Common myeloid progenitor, CD34-positive (primary cell): ENCODE measurements around the gene ELAC2.

Experiments
- CTCF ChIA-PET: fragments of 350-600 bp; sonication (Branson Sonifier 250); formaldehyde crosslinking; loops from one replicate; lab custom pipeline; 2021; ENCODE audit warnings: antibody characterized with exemption; lab: Charles Lee
- POLR2A ChIA-PET: fragments of 350-600 bp; sonication (Branson Sonifier 250); formaldehyde crosslinking; loops from one replicate; lab custom pipeline; 2021; ENCODE audit warnings: antibody characterized with exemption; lab: Charles Lee
- DNase-seq, 3 donors: peaks; one replicate each; pipeline versions ENCODE4 v3.0.0 to v3.0.0-alpha.2; 2013
- H3K27ac ChIP-seq, 2 experiments: 1 replicate in 1 of 2; 2 replicates in 1 of 2; pipeline ENCODE4 v1.7.0; 2013; ENCODE audit warnings: inconsistent platforms in 2 of 2, low read length in 2 of 2, mild to moderate bottlenecking in 2 of 2, low read depth in 1 of 2, moderate library complexity in 1 of 2; ENCODE audit not compliant: severe bottlenecking in 2 of 2, insufficient read depth in 1 of 2, poor library complexity in 1 of 2
- H3K27me3 ChIP-seq, 5 experiments: replicated peaks in 2 of 5; 1 replicate in 3 of 5; 2 replicates in 2 of 5; pipeline versions ENCODE4 v1.6.1 to v1.7.0; 2013; ENCODE audit warnings: low read length in 4 of 5, mild to moderate bottlenecking in 2 of 5, moderate library complexity in 2 of 5, inconsistent platforms in 1 of 5; ENCODE audit not compliant: insufficient read depth in 5 of 5, control insufficient read depth in 4 of 5
- H3K36me3 ChIP-seq, 4 experiments: 1 replicate in 2 of 4; 2 replicates in 2 of 4; pipeline versions ENCODE4 v1.6.1 to v1.7.0; 2013; ENCODE audit warnings: low read length in 3 of 4, control low read depth in 1 of 4, mild to moderate bottlenecking in 1 of 4; ENCODE audit not compliant: control insufficient read depth in 4 of 4, insufficient read depth in 4 of 4
- H3K4me1 ChIP-seq, 4 experiments: 1 replicate in 3 of 4; 2 replicates in 1 of 4; pipeline versions ENCODE4 v1.6.1 to v1.7.1; 2013; ENCODE audit warnings: low read length in 3 of 4, mild to moderate bottlenecking in 3 of 4, control low read depth in 1 of 4, inconsistent platforms in 1 of 4, moderate library complexity in 1 of 4; ENCODE audit not compliant: control insufficient read depth in 4 of 4, insufficient read depth in 4 of 4; ENCODE audit errors: control extremely low read depth in 1 of 4
- H3K4me3 ChIP-seq, 7 experiments: 1 replicate in 4 of 7; 2 replicates in 3 of 7; pipeline versions ENCODE4 v1.5.1 to v1.7.0; 2013; ENCODE audit warnings: mild to moderate bottlenecking in 7 of 7, low read length in 6 of 7, moderate library complexity in 6 of 7, inconsistent platforms in 2 of 7, low read depth in 2 of 7, control low read depth in 1 of 7; ENCODE audit not compliant: insufficient read depth in 4 of 7, control insufficient read depth in 1 of 7; ENCODE audit errors: extremely low read depth in 1 of 7
- H3K9me3 ChIP-seq, 5 experiments: 1 replicate in 4 of 5; 2 replicates in 1 of 5; pipeline versions ENCODE4 v1.6.1 to v1.7.1; 2013; ENCODE audit warnings: low read length in 4 of 5, mild to moderate bottlenecking in 2 of 5, inconsistent platforms in 1 of 5, low read depth in 1 of 5, moderate library complexity in 1 of 5; ENCODE audit not compliant: control insufficient read depth in 4 of 5, insufficient read depth in 2 of 5; ENCODE audit errors: control extremely low read depth in 1 of 5
- WGBS: methylation state at CpG from one replicate; pipeline ENCODE4 v1.1.5; 2013; ENCODE audit not compliant: insufficient coverage; 5-methylcytosine and 5-hydroxymethylcytosine counted together

Gene ELAC2

GRCh38 chr17:13005530-13005929, 12.3 kb downstream of the ELAC2 start:
- H3K36me3 ChIP-seq = peaks cover 25 to 88% (median 67%) of the 10 kb centered on the region in 4 experiments
- DNase-seq = no peak
- H3K4me3 ChIP-seq = no peak overlapping the region
- H3K9me3 ChIP-seq = no peaks in the 10 kb centered on the region
- H3K27me3 ChIP-seq = no peaks in the 10 kb centered on the region
- ChIA-PET CTCF (interaction anchor here (1.2 to 4.0 kb wide), 3 partner anchors 12 to 750 kb away, joined by 5 to 23 read pairs (median 5); partner anchors contain the start of gene ELAC2), POLR2A (no interaction called here)
- H3K27ac ChIP-seq = no peak overlapping the region
- WGBS = 93% methylated on average over 6 of the region's 6 CpGs
- no peaks in the 10 kb centered on the region for H3K4me1 ChIP-seq

GRCh38 chr17:13004336-13004735, 13.5 kb downstream of the ELAC2 start:
- Histone ChIP-seq H3K27me3 (no peaks in the 10 kb centered on the region), H3K36me3 (peaks cover 23 to 86% (median 68%) of the 10 kb centered on the region in 4 experiments), H3K4me3 (no peak overlapping the region), H3K27ac (no peak overlapping the region), H3K9me3 (no peaks in the 10 kb centered on the region), H3K4me1 (no peaks in the 10 kb centered on the region)
- 95% methylated on average over 2 of the region's 4 CpGs for WGBS
- ChIA-PET CTCF (interaction anchor here (1.0 to 4.0 kb wide), 9 partner anchors 8 to 749 kb away, joined by 3 to 23 read pairs (median 5); partner anchors contain the start of gene ELAC2), POLR2A (no interaction called here)
- DNase-seq = no peak

- no peaks in the 10 kb centered on the region for H3K4me1 ChIP-seq
- H3K27ac ChIP-seq = no peak overlapping the region
- ChIA-PET CTCF (interaction anchor here (1.0 to 4.0 kb wide), 9 partner anchors 9 to 748 kb away, joined by 3 to 23 read pairs (median 5); partner anchors contain the start of gene ELAC2), POLR2A (no interaction called here)
- H3K4me3 ChIP-seq = no peak overlapping the region
- H3K27me3 ChIP-seq = no peaks in the 10 kb centered on the region
- WGBS = 94% methylated on average over 2 of the region's 6 CpGs
- no peaks in the 10 kb centered on the region for H3K9me3 ChIP-seq
- no peak for DNase-seq
- H3K36me3 ChIP-seq = peaks cover 23 to 87% (median 72%) of the 10 kb centered on the region in 4 experiments
Measured at GRCh38 chr17:13003927-13004326, 13.9 kb downstream of the ELAC2 start.

- Histone ChIP-seq H3K4me1 (no peaks in the 10 kb centered on the region), H3K9me3 (no peaks in the 10 kb centered on the region), H3K27me3 (no peaks in the 10 kb centered on the region), H3K27ac (no peak overlapping the region), H3K4me3 (no peak overlapping the region), H3K36me3 (peaks cover 21 to 87% (median 72%) of the 10 kb centered on the region in 4 experiments)
- CTCF ChIA-PET = interaction anchor here (1.0 to 4.0 kb wide), 8 partner anchors 9 to 823 kb away, joined by 3 to 23 read pairs (median 4); partner anchors contain the start of gene ELAC2
- POLR2A ChIA-PET = no interaction called here
- no peak for DNase-seq
- WGBS = 95% methylated on average over 9 of the region's 9 CpGs
Measured at GRCh38 chr17:13003454-13003851, 14.4 kb downstream of the ELAC2 start.

GRCh38 chr17:13002761-13003453, 14.9 kb downstream of the ELAC2 start:
- H3K4me3 ChIP-seq = no peak overlapping the region
- peak; percentile 25 to 48 (median 35) for DNase-seq
- H3K9me3 ChIP-seq = no peaks in the 10 kb centered on the region
- CTCF ChIA-PET = interaction anchor here (1.0 to 4.0 kb wide), 7 partner anchors 10 to 822 kb away, joined by 3 to 23 read pairs (median 3); partner anchors contain the start of gene ELAC2
- no peaks in the 10 kb centered on the region for H3K4me1 ChIP-seq
- no peak overlapping the region for H3K27ac ChIP-seq
- H3K27me3 ChIP-seq = no peaks in the 10 kb centered on the region
- peaks cover 23 to 88% (median 73%) of the 10 kb centered on the region in 4 experiments for H3K36me3 ChIP-seq
- WGBS = 14% methylated on average over 6 of the region's 15 CpGs
- POLR2A ChIA-PET = no interaction called here

GRCh38 chr17:13001991-13002615, 15.7 kb downstream of the ELAC2 start:
- 96% methylated on average over 15 of the region's 15 CpGs for WGBS
- DNase-seq = no peak
- no peak overlapping the region for H3K4me3 ChIP-seq
- CTCF ChIA-PET = interaction anchor here (1.0 to 4.0 kb wide), 6 partner anchors 10 to 821 kb away, joined by 3 to 23 read pairs (median 4); partner anchors contain the start of gene ELAC2
- H3K36me3 ChIP-seq = peaks cover 24 to 89% (median 73%) of the 10 kb centered on the region in 4 experiments
- POLR2A ChIA-PET = no interaction called here
- no peaks in the 10 kb centered on the region for H3K4me1 ChIP-seq
- no peak overlapping the region for H3K27ac ChIP-seq
- no peaks in the 10 kb centered on the region for H3K9me3 ChIP-seq
- H3K27me3 ChIP-seq = no peaks in the 10 kb centered on the region

GRCh38 chr17:13000561-13000960, 17.3 kb downstream of the ELAC2 start:
- Histone ChIP-seq H3K4me3 (no peak overlapping the region), H3K9me3 (no peaks in the 10 kb centered on the region), H3K27me3 (no peaks in the 10 kb centered on the region), H3K36me3 (peaks cover 22 to 94% (median 81%) of the 10 kb centered on the region in 4 experiments), H3K4me1 (no peaks in the 10 kb centered on the region), H3K27ac (no peak overlapping the region)
- 95% methylated on average over 7 of the region's 8 CpGs for WGBS
- DNase-seq = no peak
- ChIA-PET CTCF (no interaction called here), POLR2A (no interaction called here)
